Right renal cortex interstitium (tissue), 3 donors: Measurements from ENCODE around the gene INTU. TPM values are rescaled to one million over a fixed set of nuclear protein-coding genes. Genes with fewer than 3 reads are reported as not detected.

Experiments used
- DNase-seq, 3 donors: peaks; one replicate each; pipeline ENCODE4 v3.0.0-alpha.2; 2013; ENCODE audit warnings: low read depth in 3 of 3, low spot score in 2 of 3
- polyA plus RNA-seq, 3 donors: library from polyadenylated mRNA; unstranded; fragments of 120-200 nt; gene quantifications; one replicate each; pipeline ENCODE4 v1.2.1, GENCODE V29; 2013; ENCODE audit not compliant: insufficient read length in 3 of 3

INTU gene
- polyA plus RNA-seq, 3 donors = 25.3 to 26.9 (median 26.8) TPM

DNA sequence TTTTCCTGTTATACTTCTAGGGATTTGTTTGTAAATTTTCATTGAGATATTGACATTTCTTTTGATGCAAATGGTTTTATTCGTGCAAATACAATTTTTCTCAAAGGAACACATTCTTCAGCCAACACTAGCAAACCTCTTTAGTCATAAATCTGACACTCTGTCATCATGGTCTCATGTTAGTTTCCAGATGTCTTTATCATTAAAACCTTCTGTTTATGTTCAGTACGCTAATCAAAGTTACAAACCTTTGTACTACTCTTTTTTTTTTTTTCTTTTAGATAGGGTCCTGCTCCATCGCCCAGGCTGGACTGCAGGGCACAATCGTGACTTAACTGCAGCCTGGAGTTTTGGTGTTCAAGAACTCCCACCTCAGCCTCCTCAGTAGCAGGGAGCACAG, 104.5 kb downstream of the INTU start:
- no peak for DNase-seq

GRCh38 chr4:127741247-127741646, 108.5 kb downstream of the INTU start:
- no peak for DNase-seq

GRCh38 chr4:127747883-127748282, 115.1 kb downstream of the INTU start:
- no peak for DNase-seq

DNA sequence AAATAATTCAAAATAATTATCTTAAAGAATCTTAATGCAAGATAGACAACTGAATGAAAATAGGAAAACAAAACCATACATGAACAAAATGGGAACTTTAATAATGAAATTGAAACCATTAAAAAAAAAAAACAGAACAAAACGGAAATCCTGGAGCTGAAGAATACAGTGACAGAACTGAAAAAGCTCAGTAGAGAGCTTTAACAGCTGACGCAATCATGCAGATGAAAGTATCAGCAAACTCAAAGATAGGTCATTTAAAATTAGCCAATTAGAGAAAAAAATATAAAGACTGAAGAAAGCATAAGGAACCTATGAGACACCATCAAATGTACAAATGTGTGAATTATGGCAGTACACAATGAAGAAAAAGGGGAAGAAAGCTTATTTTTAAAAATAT, 116.2 kb downstream of the INTU start:
- DNase-seq = no peak

DNA sequence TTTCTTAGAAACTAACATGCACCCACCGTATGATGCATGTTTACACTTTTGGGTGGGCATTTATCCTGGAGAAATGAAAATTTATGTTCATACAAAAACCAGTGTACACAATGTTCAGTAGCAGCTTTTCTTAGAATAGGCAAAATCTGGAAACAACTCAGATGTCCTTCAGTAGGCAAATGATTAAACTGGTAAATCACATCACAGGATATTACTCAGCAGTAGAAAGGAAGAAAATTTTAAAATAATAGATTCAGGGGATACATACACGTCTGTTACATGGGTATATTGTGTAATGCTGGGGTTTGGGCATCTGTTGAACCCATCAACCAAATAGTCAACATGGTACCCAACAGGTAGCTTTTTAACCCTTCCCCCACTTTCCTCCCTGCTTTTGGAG, 124.1 kb downstream of the INTU start:
- DNase-seq = no peak

DNA sequence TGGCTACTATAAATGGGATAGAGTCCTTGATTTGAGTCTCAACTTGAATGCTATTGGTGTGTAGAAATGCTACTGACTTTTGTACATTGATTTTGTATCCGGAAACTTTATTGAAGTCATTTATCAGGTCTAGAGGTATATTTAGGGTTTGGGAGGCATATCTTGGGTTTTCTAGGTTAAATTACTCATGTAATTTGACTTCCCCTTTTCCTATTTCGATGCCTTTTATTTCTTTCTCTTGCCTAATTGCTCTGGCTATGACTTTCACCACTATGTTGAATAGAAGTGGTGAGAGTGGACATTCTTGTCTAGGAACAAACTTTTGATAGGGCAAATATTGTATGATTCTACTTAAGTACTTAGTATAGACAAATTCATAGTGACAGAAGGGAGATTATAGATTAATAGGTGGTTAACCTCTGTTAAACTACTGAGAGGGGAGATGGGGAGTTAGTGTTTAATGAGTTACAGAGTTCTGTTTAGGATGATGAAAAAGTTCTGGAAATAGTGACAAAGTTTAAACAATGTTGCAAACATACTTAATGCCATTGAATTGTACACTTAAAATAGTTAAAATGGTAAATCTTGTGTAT, 126.6 kb downstream of the INTU start:
- no peak for DNase-seq

DNA sequence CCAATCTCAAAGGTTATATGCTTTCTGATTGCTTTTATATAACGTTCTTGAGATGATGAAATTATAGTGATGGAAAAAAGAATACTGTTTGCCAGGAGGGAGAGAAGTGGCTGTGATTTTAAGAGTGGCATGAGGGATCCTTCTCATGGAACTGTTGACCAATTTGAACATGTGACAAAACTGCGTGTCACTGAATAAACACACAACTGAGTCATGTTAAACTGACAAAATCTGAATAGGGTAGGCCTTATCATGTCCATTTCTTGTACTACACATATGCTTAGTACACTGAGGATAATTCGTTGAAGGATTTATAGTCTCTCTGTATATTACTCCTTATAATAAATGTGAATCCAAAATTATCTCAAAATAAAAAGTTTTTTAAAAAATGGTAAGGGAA, 127.1 kb downstream of the INTU start:
- no peak for DNase-seq

DNA sequence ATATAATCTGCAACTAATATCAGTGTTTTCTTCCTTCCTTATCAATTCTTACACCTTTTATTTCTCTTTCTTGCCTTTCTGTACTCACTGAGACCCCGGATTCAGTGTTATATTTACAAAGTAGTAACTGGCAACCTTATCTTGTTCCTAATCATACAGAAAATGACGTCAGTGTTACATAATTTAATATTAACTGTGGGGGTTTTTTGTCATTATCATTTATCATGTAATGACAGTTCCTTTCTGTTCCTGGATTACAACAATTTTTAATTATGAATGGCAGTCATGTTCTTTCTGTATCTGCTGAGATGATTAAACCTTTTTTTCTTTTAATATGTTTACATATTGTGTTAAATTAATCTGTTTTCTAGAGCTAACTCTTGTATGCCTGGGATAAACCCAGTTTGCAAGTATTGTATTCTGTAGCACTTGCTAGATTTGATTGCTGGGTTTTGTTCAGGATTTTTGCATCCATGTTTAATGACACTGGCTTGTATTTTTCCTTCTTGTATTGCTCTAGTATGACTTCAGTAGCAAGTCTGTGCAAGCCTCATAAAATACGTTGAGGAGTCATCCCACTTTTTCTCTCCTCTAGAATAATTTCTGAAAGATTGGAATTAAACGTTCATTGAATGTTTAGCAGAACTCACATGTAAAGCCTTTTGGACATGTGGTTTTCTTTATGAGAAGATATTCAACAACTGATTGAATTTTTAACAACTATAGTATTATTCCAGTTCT, 138.9 kb downstream of the INTU start:
- no peak for DNase-seq

DNA sequence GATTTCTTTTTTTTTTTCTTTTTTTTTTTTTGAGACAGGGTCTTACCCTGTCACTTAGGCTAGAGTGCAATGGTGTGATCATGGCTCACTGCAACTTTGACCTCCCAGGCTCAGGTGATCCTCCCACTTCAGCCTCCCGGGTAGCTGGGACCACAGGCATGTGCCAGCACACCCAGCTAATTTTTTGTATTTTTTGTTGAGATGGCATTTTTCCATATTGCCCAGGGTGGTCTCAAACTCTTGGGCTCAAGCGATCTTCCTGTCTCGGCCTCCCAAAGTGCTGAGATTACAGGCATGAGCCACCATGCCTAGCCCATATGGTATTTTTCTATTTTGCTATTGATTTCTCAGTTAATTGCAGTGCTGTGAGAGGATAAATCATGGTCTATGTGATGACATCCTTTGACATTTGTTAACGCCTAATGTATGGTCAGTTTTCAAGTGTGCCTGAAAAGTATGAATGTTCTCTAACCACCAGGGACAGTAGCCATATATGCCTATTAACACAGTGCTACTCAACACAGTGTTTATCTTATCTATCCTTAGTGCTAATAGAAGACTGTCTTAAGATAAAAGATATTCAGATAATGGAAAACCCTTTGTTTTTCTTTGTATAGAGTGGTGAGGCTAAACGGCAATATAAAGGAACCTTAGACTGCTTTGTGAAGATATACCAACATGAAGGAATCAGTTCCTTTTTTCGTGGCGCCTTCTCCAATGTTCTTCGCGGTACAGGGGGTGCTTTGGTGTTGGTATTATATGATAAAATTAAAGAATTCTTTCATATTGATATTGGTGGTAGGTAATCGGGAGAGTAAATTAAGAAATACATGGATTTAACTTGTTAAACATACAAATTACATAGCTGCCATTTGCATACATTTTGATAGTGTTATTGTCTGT, 140.3 kb downstream of the INTU start:
- DNase-seq = no peak

DNA sequence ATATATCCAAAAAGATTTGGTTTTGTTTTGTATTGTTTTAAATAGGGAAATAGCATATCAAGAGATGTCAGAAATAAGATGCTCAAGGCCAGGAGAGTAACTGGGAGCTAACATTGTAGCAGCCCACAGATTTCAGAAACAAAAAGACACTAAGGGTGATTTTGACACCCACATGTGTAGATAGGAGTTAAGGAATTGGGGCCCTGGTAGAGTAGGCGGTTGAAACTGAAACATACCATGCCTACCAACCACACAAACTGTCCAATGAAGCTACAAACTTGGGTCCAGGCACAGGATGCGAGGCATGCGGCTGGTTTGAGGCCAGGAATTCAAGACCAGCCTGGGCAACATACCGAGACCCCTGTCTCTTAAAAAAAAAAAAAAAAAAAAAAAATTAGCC, 143.1 kb downstream of the INTU start:
- no peak for DNase-seq

Other genes with a start within 250 kb of the INTU start
- not detected for gene SLC25A31, start 97.4 kb downstream of the INTU start, polyA plus RNA-seq
- gene HSPA4L, start 149.4 kb downstream of the INTU start, polyA plus RNA-seq = 10 to 100 TPM; 13.2 to 16.0 (median 13.7) TPM
- 10 to 100 TPM; 21.6 to 26.4 (median 26.3) TPM for gene PLK4, start 247.9 kb downstream of the INTU start, polyA plus RNA-seq